ENCODE results near the gene UTP3.

UTP3 gene

GRCh38 chr4:70709611-70710205, 21.4 kb downstream of the UTP3 start:
- Histone ChIP-seq H3K9me3 (ENCODE audit: insufficient read depth, low read depth, low read length) (no peaks in the 10 kb centered on the region), H3K27ac (ENCODE audit: low read length) (no peak overlapping the region), H3K27me3 (ENCODE audit: insufficient read depth, low read length) (peaks cover 12% of the 10 kb centered on the region; the same call in 1 of the 2 replicates), H3K36me3 (ENCODE audit: insufficient read depth, low read depth, low read length) (no peaks in the 10 kb centered on the region), H3K4me1 (ENCODE audit: insufficient read depth, low read length) (peaks cover 33% of the 10 kb centered on the region), H3K9ac (ENCODE audit: low read depth, low read length) (no peak overlapping the region), H3K4me3 (ENCODE audit: low read length) (no peak overlapping the region)

DNA sequence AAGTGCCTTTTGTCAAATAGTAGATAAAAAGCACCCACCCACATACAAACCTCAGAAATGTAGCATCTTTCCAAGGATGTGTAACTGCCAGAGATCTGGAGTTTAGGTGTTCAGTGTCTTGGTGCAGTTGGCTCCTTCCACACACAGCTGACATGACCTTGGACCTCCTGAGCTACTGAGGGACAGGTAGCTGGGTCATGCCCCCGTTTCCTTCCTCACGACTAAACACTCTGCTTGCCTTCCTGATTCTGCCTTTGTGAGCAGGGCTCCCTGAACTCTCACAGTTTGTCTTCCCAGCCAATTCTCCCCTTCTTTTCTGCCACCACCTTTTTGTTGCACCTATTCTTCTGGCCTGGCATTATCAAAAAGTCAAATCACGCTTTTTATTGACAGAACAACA, 23.3 kb downstream of the UTP3 start:
- no peaks in the 10 kb centered on the region for H3K9me3 ChIP-seq (ENCODE audit: insufficient read depth, low read depth, low read length)
- H3K27me3 ChIP-seq (ENCODE audit: insufficient read depth, low read length): peaks cover 3% of the 10 kb centered on the region; the same call in 1 of the 2 replicates
- H3K4me3 ChIP-seq (ENCODE audit: low read length): no peak overlapping the region
- no peaks in the 10 kb centered on the region for H3K36me3 ChIP-seq (ENCODE audit: insufficient read depth, low read depth, low read length)
- no peak overlapping the region for H3K27ac ChIP-seq (ENCODE audit: low read length)
- peaks cover 28% of the 10 kb centered on the region for H3K4me1 ChIP-seq (ENCODE audit: insufficient read depth, low read length)
- H3K9ac ChIP-seq (ENCODE audit: low read depth, low read length): no peak overlapping the region

DNA sequence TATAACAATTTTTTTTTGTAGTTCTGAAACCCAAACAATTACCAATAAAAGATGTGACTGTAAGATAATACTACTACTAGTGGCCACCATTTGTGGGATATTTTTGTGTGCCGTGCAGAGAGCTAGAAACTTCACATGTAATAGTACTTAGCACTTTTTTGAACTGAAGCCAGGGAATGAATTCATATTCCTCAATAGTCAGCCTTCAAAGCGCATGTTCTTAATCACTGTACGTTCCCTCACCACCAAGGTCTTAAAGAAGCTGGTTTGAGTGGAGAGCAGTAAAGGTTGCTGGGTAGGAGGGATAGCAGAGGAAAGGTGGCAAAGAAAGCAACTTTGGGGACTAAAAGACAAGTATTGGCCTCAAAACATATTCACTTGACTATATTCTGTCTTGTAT, 23.8 kb downstream of the UTP3 start:
- Histone ChIP-seq H3K9me3 (ENCODE audit: insufficient read depth, low read depth, low read length) (no peaks in the 10 kb centered on the region), H3K27ac (ENCODE audit: low read length) (no peak overlapping the region), H3K27me3 (ENCODE audit: insufficient read depth, low read length) (no peaks in the 10 kb centered on the region), H3K36me3 (ENCODE audit: insufficient read depth, low read depth, low read length) (no peaks in the 10 kb centered on the region), H3K4me3 (ENCODE audit: low read length) (no peak overlapping the region), H3K9ac (ENCODE audit: low read depth, low read length) (no peak overlapping the region), H3K4me1 (ENCODE audit: insufficient read depth, low read length) (peaks cover 27% of the 10 kb centered on the region)

- Histone ChIP-seq H3K27ac (ENCODE audit: low read length) (no peak overlapping the region), H3K9ac (ENCODE audit: low read depth, low read length) (no peak overlapping the region), H3K4me3 (ENCODE audit: low read length) (no peak overlapping the region), H3K4me1 (ENCODE audit: insufficient read depth, low read length) (peaks cover 27% of the 10 kb centered on the region), H3K36me3 (ENCODE audit: insufficient read depth, low read depth, low read length) (no peaks in the 10 kb centered on the region), H3K9me3 (ENCODE audit: insufficient read depth, low read depth, low read length) (no peaks in the 10 kb centered on the region), H3K27me3 (ENCODE audit: insufficient read depth, low read length) (no peaks in the 10 kb centered on the region)
These were observed 24.5 kb downstream of the UTP3 start for GRCh38 chr4:70712604-70713452.

DNA sequence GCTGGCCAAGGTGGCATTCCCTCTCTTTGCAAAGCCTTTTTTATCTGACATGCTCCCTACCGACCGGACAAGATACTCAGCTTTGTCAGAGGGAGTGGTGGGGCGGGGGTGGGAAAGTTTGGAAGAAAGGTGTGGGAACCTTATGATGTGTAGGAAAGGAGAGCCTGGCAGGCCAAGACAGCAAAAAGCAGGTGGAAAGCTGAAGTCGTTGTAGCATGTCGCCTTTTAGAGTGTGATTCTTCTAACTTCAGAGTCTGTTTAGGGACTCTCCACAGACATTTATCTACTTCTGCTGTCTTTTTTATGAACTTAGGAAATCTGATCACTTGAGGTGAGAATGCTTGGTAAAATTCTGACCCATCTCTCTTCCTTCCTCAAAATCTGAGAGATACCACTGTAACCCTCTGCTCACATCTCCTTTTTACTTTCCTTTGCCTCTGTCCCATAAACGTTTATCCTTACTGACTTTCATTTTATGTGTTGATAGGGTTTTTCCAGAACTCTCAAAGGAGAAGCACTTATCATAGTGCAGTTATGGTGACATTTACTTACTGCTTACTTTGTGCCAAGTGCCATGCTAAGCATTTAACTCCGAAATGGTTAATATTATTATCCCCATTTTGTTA, 25.2 kb downstream of the UTP3 start:
- peaks cover 27% of the 10 kb centered on the region for H3K4me1 ChIP-seq (ENCODE audit: insufficient read depth, low read length)
- H3K9ac ChIP-seq (ENCODE audit: low read depth, low read length): no peak overlapping the region
- no peaks in the 10 kb centered on the region for H3K9me3 ChIP-seq (ENCODE audit: insufficient read depth, low read depth, low read length)
- H3K4me3 ChIP-seq (ENCODE audit: low read length): no peak overlapping the region
- no peak overlapping the region for H3K27ac ChIP-seq (ENCODE audit: low read length)
- H3K36me3 ChIP-seq (ENCODE audit: insufficient read depth, low read depth, low read length): no peaks in the 10 kb centered on the region
- no peaks in the 10 kb centered on the region for H3K27me3 ChIP-seq (ENCODE audit: insufficient read depth, low read length)

DNA sequence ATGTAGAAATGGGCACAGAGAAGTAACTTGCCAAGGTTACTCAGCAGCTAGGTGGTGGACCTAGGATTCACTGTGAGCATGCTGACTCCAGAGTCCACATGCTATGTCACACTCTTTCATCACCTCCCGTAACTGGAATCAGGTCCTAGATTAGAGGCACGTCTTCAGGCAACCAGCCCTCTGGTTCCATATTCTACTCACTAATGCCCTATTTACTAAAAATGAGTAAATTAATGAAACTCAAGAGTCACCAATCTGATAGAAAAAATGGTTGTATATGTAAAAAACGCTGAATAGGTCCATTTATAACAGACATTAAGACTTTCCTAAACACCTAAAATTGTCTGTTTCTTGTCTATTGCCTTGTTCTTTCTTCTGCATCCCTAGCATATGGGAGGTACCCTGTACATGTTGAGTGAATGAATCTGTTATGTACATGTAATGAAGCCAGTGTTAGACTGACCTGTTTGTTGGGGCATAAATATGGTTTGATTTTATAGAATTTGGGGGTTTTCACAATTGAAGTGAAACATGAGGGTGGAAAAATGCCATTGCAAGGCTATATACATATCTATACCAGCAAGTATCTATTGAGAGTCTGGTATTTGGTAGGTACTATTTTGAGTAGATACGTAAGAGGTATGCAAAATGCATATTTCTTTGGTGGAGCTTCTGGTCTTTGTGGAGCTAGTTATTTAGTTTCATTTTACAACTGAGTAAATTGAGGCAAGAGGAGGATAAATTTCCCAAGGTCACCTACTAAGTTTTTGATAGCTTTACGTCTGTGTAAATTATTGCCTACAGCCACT, 26.0 kb downstream of the UTP3 start:
- no peak overlapping the region for H3K9ac ChIP-seq (ENCODE audit: low read depth, low read length)
- H3K4me1 ChIP-seq (ENCODE audit: insufficient read depth, low read length): peaks cover 22% of the 10 kb centered on the region
- no peak overlapping the region for H3K27ac ChIP-seq (ENCODE audit: low read length)

GRCh38 chr4:70715097-70715496, 26.8 kb downstream of the UTP3 start:
- Histone ChIP-seq H3K4me3 (ENCODE audit: low read length) (no peak overlapping the region), H3K27me3 (ENCODE audit: insufficient read depth, low read length) (no peaks in the 10 kb centered on the region), H3K9me3 (ENCODE audit: insufficient read depth, low read depth, low read length) (no peaks in the 10 kb centered on the region), H3K36me3 (ENCODE audit: insufficient read depth, low read depth, low read length) (no peaks in the 10 kb centered on the region), H3K9ac (ENCODE audit: low read depth, low read length) (no peak overlapping the region), H3K4me1 (ENCODE audit: insufficient read depth, low read length) (peaks cover 16% of the 10 kb centered on the region), H3K27ac (ENCODE audit: low read length) (no peak overlapping the region)

More for the DNA sequence above, 26.0 kb downstream of the UTP3 start:
- Histone ChIP-seq H3K4me3 (ENCODE audit: low read length) (no peak overlapping the region), H3K36me3 (ENCODE audit: insufficient read depth, low read depth, low read length) (no peaks in the 10 kb centered on the region), H3K27me3 (ENCODE audit: insufficient read depth, low read length) (no peaks in the 10 kb centered on the region), H3K9me3 (ENCODE audit: insufficient read depth, low read depth, low read length) (no peaks in the 10 kb centered on the region)

- no peak overlapping the region for H3K9ac ChIP-seq (ENCODE audit: low read depth, low read length)
- no peak overlapping the region for H3K27ac ChIP-seq (ENCODE audit: low read length)
These were observed 30.7 kb downstream of the UTP3 start for GRCh38 chr4:70718811-70719604.

GRCh38 chr4:70721747-70722146, 33.4 kb downstream of the UTP3 start, which contains the start of gene RUFY3:
TSS of gene RUFY3 (plus strand) at chr4:70721964. CDS start at chr4:70722574, 610 bp downstream.
- Histone ChIP-seq H3K9ac (ENCODE audit: low read depth, low read length) (peak within 1 kb of the TSS; percentile 52; the same call in 1 of the 2 replicates), H3K27me3 (ENCODE audit: insufficient read depth, low read length) (no peaks in the 10 kb centered on the region), H3K36me3 (ENCODE audit: insufficient read depth, low read depth, low read length) (no peaks in the 10 kb centered on the region), H3K4me3 (ENCODE audit: low read length) (no peak within 1 kb of the TSS), H3K9me3 (ENCODE audit: insufficient read depth, low read depth, low read length) (no peaks in the 10 kb centered on the region), H3K27ac (ENCODE audit: low read length) (no peak within 1 kb of the TSS), H3K4me1 (ENCODE audit: insufficient read depth, low read length) (peaks cover 10% of the 10 kb centered on the region; the same call in 1 of the 2 replicates)

More at GRCh38 chr4:70718811-70719604, 30.7 kb downstream of the UTP3 start:
- H3K4me3 ChIP-seq (ENCODE audit: low read length): no peak overlapping the region
- no peaks in the 10 kb centered on the region for H3K36me3 ChIP-seq (ENCODE audit: insufficient read depth, low read depth, low read length)
- peaks cover 17% of the 10 kb centered on the region for H3K4me1 ChIP-seq (ENCODE audit: insufficient read depth, low read length)
- no peaks in the 10 kb centered on the region for H3K9me3 ChIP-seq (ENCODE audit: insufficient read depth, low read depth, low read length)
- no peaks in the 10 kb centered on the region for H3K27me3 ChIP-seq (ENCODE audit: insufficient read depth, low read length)

DNA sequence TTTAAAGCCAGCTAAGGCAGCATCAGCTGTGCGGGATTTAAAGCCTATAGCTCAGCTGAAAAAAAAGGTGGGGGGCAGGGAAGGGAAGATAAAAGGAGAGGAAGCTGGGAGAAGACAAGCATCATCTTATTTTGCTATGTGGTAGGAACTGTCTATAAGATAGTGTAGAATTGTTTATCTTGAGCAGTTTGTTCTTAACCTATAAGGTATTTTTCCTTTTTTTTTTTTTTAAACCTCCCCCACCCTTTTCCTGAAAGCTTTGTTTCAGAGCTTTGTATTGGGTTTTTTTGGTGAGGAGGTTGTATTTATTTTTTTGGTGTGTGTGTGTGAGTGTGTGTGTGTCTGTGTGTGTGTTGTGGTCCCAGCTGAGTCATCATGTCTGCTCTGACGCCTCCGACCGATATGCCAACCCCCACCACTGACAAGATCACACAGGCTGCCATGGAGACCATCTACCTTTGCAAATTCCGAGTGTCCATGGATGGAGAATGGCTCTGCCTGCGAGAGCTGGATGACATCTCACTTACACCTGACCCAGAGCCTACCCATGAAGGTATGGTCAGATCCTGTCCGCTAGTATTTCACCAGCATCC, 34.0 kb downstream of the UTP3 start:
- H3K27me3 ChIP-seq (ENCODE audit: insufficient read depth, low read length): no peaks in the 10 kb centered on the region
- no peak overlapping the region for H3K27ac ChIP-seq (ENCODE audit: low read length)
- no peaks in the 10 kb centered on the region for H3K9me3 ChIP-seq (ENCODE audit: insufficient read depth, low read depth, low read length)
- H3K4me1 ChIP-seq (ENCODE audit: insufficient read depth, low read length): peaks cover 10% of the 10 kb centered on the region; the same call in 1 of the 2 replicates
- peak overlapping the region; percentile 52; the same call in 1 of the 2 replicates for H3K9ac ChIP-seq (ENCODE audit: low read depth, low read length)
- H3K36me3 ChIP-seq (ENCODE audit: insufficient read depth, low read depth, low read length): no peaks in the 10 kb centered on the region
- H3K4me3 ChIP-seq (ENCODE audit: low read length): no peak overlapping the region
